Liver (tissue), 9 donors: ENCODE measurements around the gene RASA3. TPM values are rescaled to one million over a fixed set of nuclear protein-coding genes. Genes with fewer than 3 reads are reported as not detected.

Experiments used
- DNase-seq: peaks from one replicate; pipeline ENCODE4 v3.0.0-alpha.2; 2017; ENCODE audit warnings: low spot score
- H3K27ac ChIP-seq, 2 donors: one replicate each; pipeline ENCODE4 v1.7.0; 2013; ENCODE audit warnings: inconsistent platforms in 2 of 2, low read length in 2 of 2, control low read depth in 1 of 2, low read depth in 1 of 2, mild to moderate bottlenecking in 1 of 2
- H3K27me3 ChIP-seq, 4 donors: one replicate each; pipeline versions ENCODE4 v1.6.1 to v1.7.0; 2013; ENCODE audit warnings: low read length in 3 of 4, inconsistent platforms in 1 of 4, mild to moderate bottlenecking in 1 of 4, moderate library complexity in 1 of 4; ENCODE audit not compliant: control insufficient read depth in 4 of 4, insufficient read depth in 4 of 4
- H3K36me3 ChIP-seq, 4 donors: one replicate each; pipeline versions ENCODE4 v1.6.1 to v1.7.0; 2013; ENCODE audit warnings: low read length in 3 of 4, mild to moderate bottlenecking in 3 of 4, low read depth in 1 of 4, moderate library complexity in 1 of 4; ENCODE audit not compliant: control insufficient read depth in 4 of 4, insufficient read depth in 3 of 4
- H3K4me1 ChIP-seq, 4 donors: one replicate each; pipeline versions ENCODE4 v1.6.1 to v1.7.0; 2013; ENCODE audit warnings: low read length in 3 of 4, mild to moderate bottlenecking in 3 of 4, moderate library complexity in 1 of 4; ENCODE audit not compliant: control insufficient read depth in 4 of 4, insufficient read depth in 4 of 4
- H3K4me3 ChIP-seq, 3 donors: one replicate each; pipeline versions ENCODE4 v1.6.1 to v1.7.0; 2013; ENCODE audit warnings: low read length in 3 of 3, control low read depth in 1 of 3, low read depth in 1 of 3, mild to moderate bottlenecking in 1 of 3
- H3K9ac ChIP-seq, 2 donors: one replicate each; pipeline ENCODE4 v1.7.0; 2013; ENCODE audit warnings: low read length in 2 of 2, mild to moderate bottlenecking in 2 of 2, moderate library complexity in 2 of 2, control low read depth in 1 of 2, low read depth in 1 of 2
- H3K9me3 ChIP-seq, 4 donors: one replicate each; pipeline versions ENCODE4 v1.6.1 to v1.7.0; 2013; ENCODE audit warnings: low read length in 3 of 4; ENCODE audit not compliant: control insufficient read depth in 4 of 4
- EGR1 ChIP-seq, 2 donors: IDR thresholded peaks; 2 replicates each; pipeline ENCODE4 v1.6.1; 2016 to 2018; ENCODE audit warnings: antibody characterized with exemption in 2 of 2, low read depth in 2 of 2
- FOXA1 ChIP-seq: IDR thresholded peaks from 2 replicates; pipeline ENCODE4 v1.6.1; 2016; ENCODE audit warnings: antibody characterized with exemption
- FOXA2 ChIP-seq: IDR thresholded peaks from 2 replicates; pipeline ENCODE4 v1.6.1; 2016; ENCODE audit warnings: antibody characterized with exemption
- GABPA ChIP-seq, 2 donors: IDR thresholded peaks in 1 of 2; conservative IDR thresholded peaks in 1 of 2; 2 replicates each; pipeline ENCODE4 v1.6.1; 2016; ENCODE audit warnings: antibody characterized with exemption in 2 of 2, mild to moderate bottlenecking in 1 of 2, moderate library complexity in 1 of 2
- HNF4G ChIP-seq: IDR thresholded peaks from 2 replicates; pipeline ENCODE4 v1.6.1; 2016; ENCODE audit warnings: antibody characterized with exemption
- JUND ChIP-seq, 2 donors: IDR thresholded peaks; 2 replicates each; pipeline ENCODE4 v1.6.1; 2016; ENCODE audit warnings: antibody characterized with exemption in 2 of 2
- NR2F2 ChIP-seq: IDR thresholded peaks from 2 replicates; pipeline ENCODE4 v1.6.1; 2016; ENCODE audit warnings: antibody characterized with exemption
- RAD21 ChIP-seq, 2 donors: IDR thresholded peaks; 2 replicates each; pipeline ENCODE4 v1.6.1; 2016; ENCODE audit warnings: antibody characterized with exemption in 2 of 2, mild to moderate bottlenecking in 2 of 2
- RXRA ChIP-seq, 2 donors: IDR thresholded peaks; 2 replicates each; pipeline ENCODE4 v1.6.1; 2017 to 2018; ENCODE audit warnings: antibody characterized with exemption in 2 of 2, mild to moderate bottlenecking in 1 of 2
- SP1 ChIP-seq: IDR thresholded peaks from 2 replicates; pipeline ENCODE4 v1.6.1; 2018; ENCODE audit warnings: antibody characterized with exemption, mild to moderate bottlenecking
- TAF1 ChIP-seq: conservative IDR thresholded peaks from 2 replicates; pipeline ENCODE4 v1.6.1; 2016; ENCODE audit warnings: antibody characterized with exemption, mild to moderate bottlenecking
- YY1 ChIP-seq: IDR thresholded peaks from 2 replicates; pipeline ENCODE4 v1.6.1; 2016; ENCODE audit warnings: antibody characterized with exemption, mild to moderate bottlenecking
- ZBTB33 ChIP-seq: IDR thresholded peaks from 2 replicates; pipeline ENCODE4 v1.6.1; 2016; ENCODE audit warnings: antibody characterized with exemption
- WGBS: extraction: QIAGEN DNeasy Blood & Tissue Kit; methylation state at CpG from one replicate; pipeline ENCODE4 v1.1.7; 2013; 5-methylcytosine and 5-hydroxymethylcytosine counted together
- polyA plus RNA-seq, 2 donors: library from polyadenylated mRNA; stranded (reverse) in 1 of 2; unstranded in 1 of 2; fragments of 200-250 nt in 1 of 2; fragments of >200 nt in 1 of 2; fragmentation: Nextera tagmentation in 1 of 2; extraction: Ambion mirVana in 1 of 2; gene quantifications; one replicate each; pipeline versions ENCODE4 v1.2.1 to v1.2.3, GENCODE V29; 2013 to 2015
- total RNA-seq, 2 donors: library from RNA; depleted of rRNA; stranded (reverse); fragments of >200 nt; gene quantifications; one replicate each; pipeline ENCODE4 v1.2.3, GENCODE V29; 2014
- TF ChIP-seq, protein P1 (sequence below): IDR thresholded peaks from 2 replicates; pipeline ENCODE4 v1.6.1; 2016; ENCODE audit warnings: antibody characterized with exemption, mild to moderate bottlenecking
- TF ChIP-seq, protein P2 (sequence below): fragments of 150-350 bp; IDR thresholded peaks from 2 replicates; pipeline ENCODE4 v1.5.1; 2017; ENCODE audit warnings: improper control_type of control experiment, low read depth, low read length; ENCODE audit not compliant: missing input control
- TF ChIP-seq, protein P3 (sequence below): IDR thresholded peaks from 2 replicates; pipeline ENCODE4 v1.6.1; 2016; ENCODE audit warnings: antibody characterized with exemption
- donor health status: healthy.
- donor health status: healthy.
- donor health status: healthy.
- donor health status: healthy.
- donor health status: healthy.

Gene RASA3
- total and polyA plus RNA-seq, 4 donors, result 0.64 to 5.9 (median 3.8) TPM

DNA sequence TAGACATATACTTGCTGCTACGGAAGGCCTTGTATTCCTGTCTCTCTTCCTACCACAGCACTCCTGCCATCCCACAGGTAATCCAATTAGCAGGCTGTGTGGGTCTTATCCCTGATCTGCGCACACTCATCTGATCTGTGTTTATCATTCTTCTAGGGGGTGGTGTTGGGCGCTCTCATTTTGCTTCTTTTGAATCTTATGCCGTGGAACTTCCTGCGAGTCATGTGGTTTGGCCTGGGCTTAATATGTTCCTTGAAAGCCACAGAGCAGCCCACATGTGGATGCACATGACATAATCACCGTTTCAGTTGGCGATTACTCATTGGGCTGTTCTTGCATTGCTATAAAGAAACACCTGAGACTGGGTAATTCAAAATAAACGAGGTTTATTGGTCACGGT, 7.5 kb downstream of the RASA3 start:
- Histone ChIP-seq H3K9ac (no peak overlapping the region), H3K36me3 (no peaks in the 10 kb centered on the region), H3K27ac (no peak overlapping the region), H3K9me3 (no peaks in the 10 kb centered on the region), H3K4me3 (no peak overlapping the region), H3K27me3 (no peaks in the 10 kb centered on the region), H3K4me1 (peaks cover 0 to 13% (median 7%) of the 10 kb centered on the region in 4 donors)
- TF ChIP-seq TAF1 (no peak), SP1 (no peak), NR2F2 (no peak), YY1 (no peak), EGR1 (IDR thresholded peaks at IDR 0.05; ENCODE audit: low read depth in 2 of 2) (no peak)
- TF ChIP-seq, protein P1, sequence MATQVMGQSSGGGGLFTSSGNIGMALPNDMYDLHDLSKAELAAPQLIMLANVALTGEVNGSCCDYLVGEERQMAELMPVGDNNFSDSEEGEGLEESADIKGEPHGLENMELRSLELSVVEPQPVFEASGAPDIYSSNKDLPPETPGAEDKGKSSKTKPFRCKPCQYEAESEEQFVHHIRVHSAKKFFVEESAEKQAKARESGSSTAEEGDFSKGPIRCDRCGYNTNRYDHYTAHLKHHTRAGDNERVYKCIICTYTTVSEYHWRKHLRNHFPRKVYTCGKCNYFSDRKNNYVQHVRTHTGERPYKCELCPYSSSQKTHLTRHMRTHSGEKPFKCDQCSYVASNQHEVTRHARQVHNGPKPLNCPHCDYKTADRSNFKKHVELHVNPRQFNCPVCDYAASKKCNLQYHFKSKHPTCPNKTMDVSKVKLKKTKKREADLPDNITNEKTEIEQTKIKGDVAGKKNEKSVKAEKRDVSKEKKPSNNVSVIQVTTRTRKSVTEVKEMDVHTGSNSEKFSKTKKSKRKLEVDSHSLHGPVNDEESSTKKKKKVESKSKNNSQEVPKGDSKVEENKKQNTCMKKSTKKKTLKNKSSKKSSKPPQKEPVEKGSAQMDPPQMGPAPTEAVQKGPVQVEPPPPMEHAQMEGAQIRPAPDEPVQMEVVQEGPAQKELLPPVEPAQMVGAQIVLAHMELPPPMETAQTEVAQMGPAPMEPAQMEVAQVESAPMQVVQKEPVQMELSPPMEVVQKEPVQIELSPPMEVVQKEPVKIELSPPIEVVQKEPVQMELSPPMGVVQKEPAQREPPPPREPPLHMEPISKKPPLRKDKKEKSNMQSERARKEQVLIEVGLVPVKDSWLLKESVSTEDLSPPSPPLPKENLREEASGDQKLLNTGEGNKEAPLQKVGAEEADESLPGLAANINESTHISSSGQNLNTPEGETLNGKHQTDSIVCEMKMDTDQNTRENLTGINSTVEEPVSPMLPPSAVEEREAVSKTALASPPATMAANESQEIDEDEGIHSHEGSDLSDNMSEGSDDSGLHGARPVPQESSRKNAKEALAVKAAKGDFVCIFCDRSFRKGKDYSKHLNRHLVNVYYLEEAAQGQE, result no peak
- no peak for DNase-seq
- 75% methylated on average over 9 of the region's 9 CpGs for WGBS

GRCh38 chr13:114124431-114124830, 8.0 kb downstream of the RASA3 start:
- Histone ChIP-seq H3K27ac (no peak overlapping the region), H3K9ac (no peak overlapping the region), H3K9me3 (no peaks in the 10 kb centered on the region), H3K4me1 (peaks cover 0 to 9% (median 3%) of the 10 kb centered on the region in 4 donors), H3K36me3 (no peaks in the 10 kb centered on the region), H3K4me3 (no peak overlapping the region), H3K27me3 (no peaks in the 10 kb centered on the region)
- no peak for TF ChIP-seq FOXA1
- no peak for TF ChIP-seq EGR1 (IDR thresholded peaks at IDR 0.05; ENCODE audit: low read depth in 2 of 2)
- TF ChIP-seq FOXA2, result no peak
- no peak for TF ChIP-seq GABPA (IDR thresholded peaks at IDR 0.05 in 1 of 2, conservative IDR thresholded peaks at IDR 0.05 in 1 of 2)
- no peak for TF ChIP-seq YY1
- TF ChIP-seq HNF4G, result no peak
- TF ChIP-seq SP1, result no peak
- no peak for TF ChIP-seq NR2F2
- no peak for TF ChIP-seq TAF1
- no peak for TF ChIP-seq ZBTB33
- TF ChIP-seq JUND (IDR thresholded peaks at IDR 0.05), result no peak
- TF ChIP-seq RXRA (IDR thresholded peaks at IDR 0.05), result no peak
- TF ChIP-seq, protein P2, sequence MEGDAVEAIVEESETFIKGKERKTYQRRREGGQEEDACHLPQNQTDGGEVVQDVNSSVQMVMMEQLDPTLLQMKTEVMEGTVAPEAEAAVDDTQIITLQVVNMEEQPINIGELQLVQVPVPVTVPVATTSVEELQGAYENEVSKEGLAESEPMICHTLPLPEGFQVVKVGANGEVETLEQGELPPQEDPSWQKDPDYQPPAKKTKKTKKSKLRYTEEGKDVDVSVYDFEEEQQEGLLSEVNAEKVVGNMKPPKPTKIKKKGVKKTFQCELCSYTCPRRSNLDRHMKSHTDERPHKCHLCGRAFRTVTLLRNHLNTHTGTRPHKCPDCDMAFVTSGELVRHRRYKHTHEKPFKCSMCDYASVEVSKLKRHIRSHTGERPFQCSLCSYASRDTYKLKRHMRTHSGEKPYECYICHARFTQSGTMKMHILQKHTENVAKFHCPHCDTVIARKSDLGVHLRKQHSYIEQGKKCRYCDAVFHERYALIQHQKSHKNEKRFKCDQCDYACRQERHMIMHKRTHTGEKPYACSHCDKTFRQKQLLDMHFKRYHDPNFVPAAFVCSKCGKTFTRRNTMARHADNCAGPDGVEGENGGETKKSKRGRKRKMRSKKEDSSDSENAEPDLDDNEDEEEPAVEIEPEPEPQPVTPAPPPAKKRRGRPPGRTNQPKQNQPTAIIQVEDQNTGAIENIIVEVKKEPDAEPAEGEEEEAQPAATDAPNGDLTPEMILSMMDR, result no peak
- TF ChIP-seq, protein P1, result no peak
- TF ChIP-seq RAD21 (IDR thresholded peaks at IDR 0.05), result no peak
- TF ChIP-seq, protein P3, sequence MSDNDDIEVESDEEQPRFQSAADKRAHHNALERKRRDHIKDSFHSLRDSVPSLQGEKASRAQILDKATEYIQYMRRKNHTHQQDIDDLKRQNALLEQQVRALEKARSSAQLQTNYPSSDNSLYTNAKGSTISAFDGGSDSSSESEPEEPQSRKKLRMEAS, result no peak
- DNase-seq, result no peak
- 89% methylated on average over 18 of the region's 18 CpGs for WGBS
